B cell (primary cell): ENCODE measurements around the gene TUBA1C. TPM values are rescaled to one million over a fixed set of nuclear protein-coding genes. Genes with fewer than 3 reads are reported as not detected.
"Not testable (repeated sequence)": the region's sequence is repeated elsewhere in the genome, so short reads cannot be mapped to it uniquely, and the experiment has no call there.

Experiments
- ATAC-seq: fragments of 200-7000 bp; cut with Tn5 transposase; one replicate; pipeline ENCODE4 v1.10.0; 2021; ENCODE audit warnings: low read depth, mild to moderate bottlenecking, moderate number of reproducible peaks, moderate library complexity
- CTCF ChIA-PET: fragments of 350-600 bp; sonication (Branson Sonifier 250); formaldehyde crosslinking; loops from one replicate; lab custom pipeline; 2021; ENCODE audit warnings: antibody characterized with exemption, inconsistent platforms; lab: Charles Lee
- POLR2A ChIA-PET: fragments of 350-600 bp; sonication (Branson Sonifier 250); formaldehyde crosslinking; loops from one replicate; lab custom pipeline; 2021; ENCODE audit warnings: antibody characterized with exemption; lab: Charles Lee
- DNase-seq: peaks from one replicate; pipeline ENCODE4 v3.0.0; 2013
- H2AFZ ChIP-seq: 2 replicates; pipeline ENCODE4 v1.6.1; 2012; ENCODE audit warnings: mild to moderate bottlenecking, low read depth, low read length; ENCODE audit not compliant: insufficient read depth, poor library complexity, severe bottlenecking
- H3K27ac ChIP-seq, 2 donors: 1 replicate in 1 of 2; 2 replicates in 1 of 2; pipeline ENCODE4 v1.5.1; 2012 to 2013; ENCODE audit warnings: low read length in 2 of 2, mild to moderate bottlenecking in 2 of 2, moderate library complexity in 1 of 2
- H3K27me3 ChIP-seq, 4 experiments: fragments of 200-600 bp in 1 of 4; sonication (generic) in 1 of 4; replicated peaks in 1 of 4; 1 replicate in 2 of 4; 2 replicates in 2 of 4; pipeline versions ENCODE4 v1.6.1 to v1.7.0; 2013 to 2016; ENCODE audit warnings: low read length in 3 of 4, mild to moderate bottlenecking in 2 of 4, mixed read lengths in 1 of 4, moderate library complexity in 1 of 4; ENCODE audit not compliant: insufficient read depth in 4 of 4, control insufficient read depth in 3 of 4; ENCODE audit errors: control extremely low read depth in 1 of 4
- H3K36me3 ChIP-seq, 2 experiments: replicated peaks in 1 of 2; 1 replicate in 1 of 2; 2 replicates in 1 of 2; pipeline versions ENCODE4 v1.6.1 to v1.7.1; 2013; ENCODE audit warnings: low read length in 1 of 2; ENCODE audit not compliant: insufficient read depth in 2 of 2, control insufficient read depth in 1 of 2; ENCODE audit errors: control extremely low read depth in 1 of 2, extremely low read depth in 1 of 2
- H3K4me1 ChIP-seq, 2 donors: fragments of 200-600 bp in 1 of 2; sonication (generic) in 1 of 2; 1 replicate in 1 of 2; 2 replicates in 1 of 2; pipeline versions ENCODE4 v1.5.1 to v1.6.1; 2013 to 2017; ENCODE audit warnings: low read length in 2 of 2; ENCODE audit not compliant: control insufficient read depth in 2 of 2, insufficient read depth in 2 of 2
- H3K4me2 ChIP-seq: replicated peaks from 2 replicates; pipeline ENCODE3; 2012; ENCODE audit warnings: mild to moderate bottlenecking, low read depth, low read length; ENCODE audit not compliant: poor library complexity, severe bottlenecking
- H3K4me3 ChIP-seq, 5 experiments: fragments of 200-600 bp in 1 of 5; sonication (generic) in 1 of 5; 1 replicate in 3 of 5; 2 replicates in 2 of 5; pipeline versions ENCODE4 v1.5.1 to v1.7.0; 2011 to 2016; ENCODE audit warnings: low read length in 4 of 5, mild to moderate bottlenecking in 4 of 5, low read depth in 2 of 5, control low read depth in 1 of 5, moderate library complexity in 1 of 5; ENCODE audit not compliant: insufficient read depth in 1 of 5; ENCODE audit errors: control extremely low read depth in 1 of 5, extremely low read depth in 1 of 5
- H3K79me2 ChIP-seq: fragments of 200-600 bp; sonication (generic); one replicate; pipeline ENCODE4 v1.6.0; 2016; ENCODE audit warnings: low read length; ENCODE audit not compliant: control insufficient read depth, insufficient read depth
- H3K9ac ChIP-seq: fragments of 200-600 bp; sonication (generic); 2 replicates; pipeline ENCODE4 v1.6.1; 2017; ENCODE audit warnings: mild to moderate bottlenecking, low read length, moderate library complexity
- H3K9me3 ChIP-seq, 3 donors: one replicate each; pipeline versions ENCODE4 v1.6.1 to v1.7.1; 2013; ENCODE audit warnings: low read length in 2 of 3; ENCODE audit not compliant: control insufficient read depth in 2 of 3, insufficient read depth in 1 of 3; ENCODE audit errors: control extremely low read depth in 1 of 3
- H4K20me1 ChIP-seq: 2 replicates; pipeline ENCODE4 v1.6.0; 2012; ENCODE audit warnings: mild to moderate bottlenecking, low read length; ENCODE audit not compliant: insufficient read depth, control insufficient read depth, poor library complexity, severe bottlenecking
- H3K27ac Mint-ChIP-seq: one replicate; pipeline ENCODE4 v1.8.0; 2021; ENCODE audit warnings: mixed read lengths
- H3K27me3 Mint-ChIP-seq: one replicate; pipeline ENCODE4 v1.8.0; 2021; ENCODE audit warnings: mixed read lengths
- H3K4me1 Mint-ChIP-seq: one replicate; pipeline ENCODE4 v1.8.0; 2021; ENCODE audit warnings: mixed read lengths
- H3K4me3 Mint-ChIP-seq: one replicate; pipeline ENCODE4 v1.8.0; 2021; ENCODE audit warnings: mixed read lengths
- H3K9me3 Mint-ChIP-seq: one replicate; pipeline ENCODE4 v1.8.0; 2022; ENCODE audit warnings: mixed read lengths; ENCODE audit not compliant: insufficient read depth
- EZH2 ChIP-seq: IDR thresholded peaks from 2 replicates; pipeline ENCODE4 v1.6.1; 2012; ENCODE audit warnings: borderline replicate concordance, low read depth, mild to moderate bottlenecking, moderate library complexity, low read length; ENCODE audit not compliant: insufficient read depth, poor library complexity, severe bottlenecking
- WGBS: methylation state at CpG from one replicate; pipeline ENCODE4 v1.1.5; 2013; ENCODE audit warnings: missing lambda C conversion rate; ENCODE audit not compliant: insufficient coverage; 5-methylcytosine and 5-hydroxymethylcytosine counted together
- intact Hi-C: fragments of 100-400 bp; cut with micrococcal nuclease; formaldehyde crosslinking; loops from one replicate; pipeline ENCODE4 v1.10.0; 2022
- polyA plus RNA-seq: library from polyadenylated mRNA; depleted of rRNA; stranded (reverse); fragments of >200 nt; gene quantifications from 2 replicates; pipeline ENCODE4 v1.2.3, GENCODE V29; 2012
- total RNA-seq, 2 donors: library from RNA; stranded (reverse); fragments of 120-200 nt in 1 of 2; gene quantifications; 1 replicate in 1 of 2; 2 replicates in 1 of 2; pipeline versions ENCODE4 v1.2.3 to v1.2.4, GENCODE V29; 2013 to 2022
- TF ChIP-seq, protein P1 (sequence below): fragments of 200-600 bp; IDR thresholded peaks from one replicate; pipeline ENCODE4 v1.8.0; 2022; ENCODE audit warnings: antibody characterized with exemption, mild to moderate bottlenecking

Gene TUBA1C
- total and polyA plus RNA-seq, 2 donors (not counting 1 experiment from before 2014, with no cell fraction given), result 34.9 to 121 TPM

DNA sequence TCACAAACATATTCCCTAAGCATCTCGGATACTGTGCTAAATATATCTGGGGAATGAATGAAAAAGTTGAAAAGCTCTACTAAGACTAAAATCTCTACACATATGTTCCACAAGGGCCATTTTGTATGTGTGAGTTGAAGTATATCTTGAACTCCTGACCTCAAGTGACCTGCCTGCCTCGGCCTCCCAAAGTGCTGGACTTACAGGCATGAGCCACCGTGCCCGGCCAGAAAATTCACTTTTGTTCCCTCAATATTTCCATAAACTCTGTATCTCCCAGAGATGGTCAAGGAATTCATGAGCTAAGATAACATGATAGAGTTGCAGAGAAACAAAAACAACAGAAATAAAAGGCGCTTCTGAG is 1.5 kb upstream of the TUBA1C start:
- no peak overlapping the region for H3K27ac ChIP-seq
- H3K4me3 ChIP-seq, result no peak overlapping the region
- CTCF ChIA-PET, result interaction anchor here (0.7 to 1.2 kb wide), 6 partner anchors 28 to 200 kb away, joined by 3 to 6 read pairs (median 3); partner anchors contain the start of gene LMBR1L

DNA sequence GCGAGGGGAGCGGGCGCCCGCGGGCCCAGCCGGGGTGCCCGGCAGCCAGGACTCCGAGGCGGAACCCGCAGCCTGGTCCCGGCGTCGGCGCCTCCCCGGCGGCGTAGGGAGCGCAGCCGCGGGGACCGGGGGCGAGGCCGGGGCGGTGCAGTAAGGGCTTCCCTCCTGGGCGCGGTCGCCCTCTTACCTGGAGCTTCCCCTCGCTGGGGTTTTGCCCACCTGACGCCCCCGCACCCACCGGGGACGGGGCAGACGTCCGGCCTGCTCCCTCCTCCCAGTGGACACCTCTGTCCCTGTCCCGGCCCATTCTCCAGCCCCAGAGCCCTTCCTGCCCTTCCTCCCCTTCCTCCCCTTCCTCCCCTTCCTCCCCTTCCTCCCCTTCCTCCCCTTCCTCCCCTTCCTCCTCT is 413 bp upstream of the TUBA1C start:
- DNase-seq (peak; percentile 73), ATAC-seq (peak; percentile 42)
- peak overlapping the region; percentile 12 to 80 for H3K27ac ChIP-seq
- peak overlapping the region; percentile 92 for H3K4me2 ChIP-seq
- WGBS, result under 1% methylated on average over 35 of the region's 35 CpGs
- H3K79me2 ChIP-seq, result peaks cover 33% of the 10 kb centered on the region
- no peaks in the 10 kb centered on the region for H3K36me3 ChIP-seq
- peak overlapping the region; percentile 92 for H3K9ac ChIP-seq
- peaks cover 20% of the 10 kb centered on the region for H3K4me1 Mint-ChIP-seq
- H3K4me3 Mint-ChIP-seq, result peak overlapping the region; percentile 97
- no peaks in the 10 kb centered on the region for H3K9me3 Mint-ChIP-seq
- TF ChIP-seq EZH2, result no peak
- TF ChIP-seq, protein P1, sequence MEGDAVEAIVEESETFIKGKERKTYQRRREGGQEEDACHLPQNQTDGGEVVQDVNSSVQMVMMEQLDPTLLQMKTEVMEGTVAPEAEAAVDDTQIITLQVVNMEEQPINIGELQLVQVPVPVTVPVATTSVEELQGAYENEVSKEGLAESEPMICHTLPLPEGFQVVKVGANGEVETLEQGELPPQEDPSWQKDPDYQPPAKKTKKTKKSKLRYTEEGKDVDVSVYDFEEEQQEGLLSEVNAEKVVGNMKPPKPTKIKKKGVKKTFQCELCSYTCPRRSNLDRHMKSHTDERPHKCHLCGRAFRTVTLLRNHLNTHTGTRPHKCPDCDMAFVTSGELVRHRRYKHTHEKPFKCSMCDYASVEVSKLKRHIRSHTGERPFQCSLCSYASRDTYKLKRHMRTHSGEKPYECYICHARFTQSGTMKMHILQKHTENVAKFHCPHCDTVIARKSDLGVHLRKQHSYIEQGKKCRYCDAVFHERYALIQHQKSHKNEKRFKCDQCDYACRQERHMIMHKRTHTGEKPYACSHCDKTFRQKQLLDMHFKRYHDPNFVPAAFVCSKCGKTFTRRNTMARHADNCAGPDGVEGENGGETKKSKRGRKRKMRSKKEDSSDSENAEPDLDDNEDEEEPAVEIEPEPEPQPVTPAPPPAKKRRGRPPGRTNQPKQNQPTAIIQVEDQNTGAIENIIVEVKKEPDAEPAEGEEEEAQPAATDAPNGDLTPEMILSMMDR, result no peak
- no peaks in the 10 kb centered on the region for H3K27me3 ChIP-seq
- peak overlapping the region; percentile 93 for H2AFZ ChIP-seq
- H3K4me1 ChIP-seq, result peaks cover 4 to 12% of the 10 kb centered on the region in 2 donors
- H4K20me1 ChIP-seq, result no peaks in the 10 kb centered on the region
- peak overlapping the region; percentile 76 for H3K27ac Mint-ChIP-seq
- ChIA-PET CTCF (interaction anchor here (0.8 kb wide), 1 partner anchor 29 kb away, joined by 4 read pairs; no protein-coding TSS in a partner anchor), POLR2A (interaction anchor here (1.3 to 1.5 kb wide), 3 partner anchors 31 to 154 kb away, joined by 4 to 9 read pairs (median 7); partner anchors contain the start of genes LMBR1L, PRPH and TUBA1A)
- no peaks in the 10 kb centered on the region for H3K9me3 ChIP-seq
- no peaks in the 10 kb centered on the region for H3K27me3 Mint-ChIP-seq
- intact Hi-C loops, result loop anchor here (2.0 kb wide), 2 partner anchors 72 to 76 kb away; partner anchors contain the start of genes C1QL4 and TUBA1A
- peak overlapping the region; percentile 42 to 98 (median 83) for H3K4me3 ChIP-seq

More for the DNA sequence above, 1.5 kb upstream of the TUBA1C start:
- TF ChIP-seq, protein P1, result no peak
- TF ChIP-seq EZH2, result no peak
- H3K9me3 Mint-ChIP-seq, result no peaks in the 10 kb centered on the region
- Histone ChIP-seq H2AFZ (no peak overlapping the region), H3K4me1 (peaks cover 4 to 12% of the 10 kb centered on the region in 2 donors), H3K79me2 (peaks cover 33% of the 10 kb centered on the region), H3K9me3 (no peaks in the 10 kb centered on the region), H4K20me1 (no peaks in the 10 kb centered on the region), H3K9ac (no peak overlapping the region), H3K27me3 (no peaks in the 10 kb centered on the region), H3K4me2 (peak overlapping the region; percentile 92), H3K36me3 (no peaks in the 10 kb centered on the region)
- H3K4me1 Mint-ChIP-seq, result peaks cover 20% of the 10 kb centered on the region
- POLR2A ChIA-PET, result interaction anchor here (0.6 to 0.7 kb wide), 2 partner anchors 62 to 925 kb away, joined by 4 to 8 read pairs; no protein-coding TSS in a partner anchor
- ATAC-seq (no peak), DNase-seq (no peak)
- WGBS, result 100% methylated on average over 1 of the region's 5 CpGs
- peak overlapping the region; percentile 46 for H3K27ac Mint-ChIP-seq
- H3K4me3 Mint-ChIP-seq, result peak overlapping the region; percentile 90
- intact Hi-C loops, result no loop called here
- no peaks in the 10 kb centered on the region for H3K27me3 Mint-ChIP-seq

DNA sequence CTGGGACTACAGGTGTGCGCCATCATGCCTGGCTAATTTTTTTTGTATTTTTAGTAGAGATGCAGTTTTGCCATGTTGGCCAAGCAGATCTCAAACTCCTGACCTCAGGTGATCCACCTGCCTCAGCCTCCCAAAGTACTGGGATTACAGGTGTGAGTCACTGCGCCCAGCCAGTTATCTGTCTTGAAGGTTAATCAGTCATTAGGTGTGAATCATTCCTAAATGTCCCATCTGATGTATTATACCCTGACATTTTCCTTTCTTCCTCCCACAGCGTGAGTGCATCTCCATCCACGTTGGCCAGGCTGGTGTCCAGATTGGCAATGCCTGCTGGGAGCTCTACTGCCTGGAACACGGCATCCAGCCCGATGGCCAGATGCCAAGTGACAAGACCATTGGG is 4.3 kb downstream of the TUBA1C start:
- H3K9me3 ChIP-seq, H3K4me1 ChIP-seq, H3K4me3 ChIP-seq, ATAC-seq, H3K9me3 Mint-ChIP-seq, H4K20me1 ChIP-seq, H3K4me2 ChIP-seq, H2AFZ ChIP-seq, intact Hi-C loops, H3K27ac Mint-ChIP-seq, DNase-seq, H3K27ac ChIP-seq, H3K9ac ChIP-seq, H3K27me3 Mint-ChIP-seq, H3K27me3 ChIP-seq, H3K4me3 Mint-ChIP-seq: not testable (repeated sequence)
- peaks cover 13% of the 10 kb centered on the region for H3K4me1 Mint-ChIP-seq
- CTCF ChIA-PET, result interaction anchor here (1.0 kb wide), 1 partner anchor 10 kb away, joined by 3 read pairs; no protein-coding TSS in a partner anchor
- Histone ChIP-seq H3K36me3 (peaks cover 12 to 34% of the 10 kb centered on the region in 2 experiments), H3K79me2 (peaks cover 33% of the 10 kb centered on the region)
- no CpG with 5 or more reads among the region's 6 CpGs for WGBS
- POLR2A ChIA-PET, result interaction anchor here (0.6 kb wide), 1 partner anchor 559 kb away, joined by 7 read pairs; no protein-coding TSS in a partner anchor
